ENCODE results near the gene SLC35B2. TPM values are rescaled to one million over a fixed set of nuclear protein-coding genes. Genes with fewer than 3 reads are reported as not detected.

Gene SLC35B2
- total and polyA plus RNA-seq, 2 experiments from 2014 or later, result 14.0 to 30.9 TPM

DNA sequence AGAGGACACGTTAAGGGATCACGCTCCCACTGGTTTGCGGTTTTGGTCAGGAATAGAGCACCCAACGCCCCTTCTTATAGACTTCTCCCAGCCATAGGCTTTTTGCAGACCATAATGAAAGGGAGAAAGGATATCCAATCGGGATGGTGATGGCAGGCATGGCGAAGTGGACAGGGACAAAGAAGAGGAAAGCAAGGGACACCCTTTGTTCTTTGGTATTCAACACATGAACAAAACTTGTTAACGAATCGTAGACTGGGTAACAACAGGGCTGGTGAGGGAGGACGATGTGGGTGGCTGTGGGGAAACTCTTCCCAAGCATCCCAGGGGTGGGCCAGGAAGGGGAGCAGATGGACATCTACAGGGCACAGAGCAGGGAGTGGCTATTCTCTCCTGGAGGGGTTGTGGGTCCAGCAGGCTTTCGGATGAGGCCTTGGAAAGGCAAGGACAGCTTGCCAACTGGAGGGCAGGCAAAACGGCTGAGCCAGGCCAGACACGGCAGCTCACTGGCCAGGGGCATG, 11.9 kb downstream of the SLC35B2 start:
- peak overlapping the region; percentile 90 for H2AFZ ChIP-seq

More for the DNA sequence above, 11.9 kb downstream of the SLC35B2 start:
- Mint-ChIP-seq H3K9me3 (peaks cover 13% of the 10 kb centered on the region), H3K4me1 (peaks cover 31% of the 10 kb centered on the region), H3K27me3 (ENCODE audit: insufficient read depth, low read depth, poor library complexity) (peaks cover 63% of the 10 kb centered on the region), H3K36me3 (ENCODE audit: low read depth) (peaks cover 35% of the 10 kb centered on the region), H3K27ac (peak overlapping the region; percentile 22), H3K4me3 (peak overlapping the region; percentile 100)
- ATAC-seq (no peak), DNase-seq (ENCODE audit: low spot score) (no peak)
- H3K9me2 ChIP-seq (ENCODE audit: insufficient read depth), result no peaks in the 10 kb centered on the region
- TF ChIP-seq JUNB (IDR thresholded peaks at IDR 0.05; ENCODE audit: unreplicated experiment) (no peak), ZNF331 (CRISPR knock-in tag; IDR thresholded peaks at IDR 0.05; ENCODE audit: low read depth) (no peak), POLR2AphosphoS5 (IDR thresholded peaks at IDR 0.05; ENCODE audit: low read depth) (no peak), CREB1 (CRISPR knock-in tag; IDR thresholded peaks at IDR 0.05; ENCODE audit: low read depth) (no peak), EZH2 (IDR thresholded peaks at IDR 0.05; ENCODE audit: low read depth, unreplicated experiment) (no peak), ZNF114 (CRISPR knock-in tag; IDR thresholded peaks at IDR 0.05) (no peak), EZH2phosphoT487 (IDR thresholded peaks at IDR 0.05; ENCODE audit: unreplicated experiment) (no peak), NANOG (IDR thresholded peaks at IDR 0.05; ENCODE audit: borderline replicate concordance) (no peak), STAT1 (IDR thresholded peaks at IDR 0.05; ENCODE audit: unreplicated experiment) (no peak)
- TF ChIP-seq, protein P1, sequence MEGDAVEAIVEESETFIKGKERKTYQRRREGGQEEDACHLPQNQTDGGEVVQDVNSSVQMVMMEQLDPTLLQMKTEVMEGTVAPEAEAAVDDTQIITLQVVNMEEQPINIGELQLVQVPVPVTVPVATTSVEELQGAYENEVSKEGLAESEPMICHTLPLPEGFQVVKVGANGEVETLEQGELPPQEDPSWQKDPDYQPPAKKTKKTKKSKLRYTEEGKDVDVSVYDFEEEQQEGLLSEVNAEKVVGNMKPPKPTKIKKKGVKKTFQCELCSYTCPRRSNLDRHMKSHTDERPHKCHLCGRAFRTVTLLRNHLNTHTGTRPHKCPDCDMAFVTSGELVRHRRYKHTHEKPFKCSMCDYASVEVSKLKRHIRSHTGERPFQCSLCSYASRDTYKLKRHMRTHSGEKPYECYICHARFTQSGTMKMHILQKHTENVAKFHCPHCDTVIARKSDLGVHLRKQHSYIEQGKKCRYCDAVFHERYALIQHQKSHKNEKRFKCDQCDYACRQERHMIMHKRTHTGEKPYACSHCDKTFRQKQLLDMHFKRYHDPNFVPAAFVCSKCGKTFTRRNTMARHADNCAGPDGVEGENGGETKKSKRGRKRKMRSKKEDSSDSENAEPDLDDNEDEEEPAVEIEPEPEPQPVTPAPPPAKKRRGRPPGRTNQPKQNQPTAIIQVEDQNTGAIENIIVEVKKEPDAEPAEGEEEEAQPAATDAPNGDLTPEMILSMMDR (conservative IDR thresholded peaks at IDR 0.05; ENCODE audit: low read depth in 2 of 2), result no peak
- TF ChIP-seq, protein P2, sequence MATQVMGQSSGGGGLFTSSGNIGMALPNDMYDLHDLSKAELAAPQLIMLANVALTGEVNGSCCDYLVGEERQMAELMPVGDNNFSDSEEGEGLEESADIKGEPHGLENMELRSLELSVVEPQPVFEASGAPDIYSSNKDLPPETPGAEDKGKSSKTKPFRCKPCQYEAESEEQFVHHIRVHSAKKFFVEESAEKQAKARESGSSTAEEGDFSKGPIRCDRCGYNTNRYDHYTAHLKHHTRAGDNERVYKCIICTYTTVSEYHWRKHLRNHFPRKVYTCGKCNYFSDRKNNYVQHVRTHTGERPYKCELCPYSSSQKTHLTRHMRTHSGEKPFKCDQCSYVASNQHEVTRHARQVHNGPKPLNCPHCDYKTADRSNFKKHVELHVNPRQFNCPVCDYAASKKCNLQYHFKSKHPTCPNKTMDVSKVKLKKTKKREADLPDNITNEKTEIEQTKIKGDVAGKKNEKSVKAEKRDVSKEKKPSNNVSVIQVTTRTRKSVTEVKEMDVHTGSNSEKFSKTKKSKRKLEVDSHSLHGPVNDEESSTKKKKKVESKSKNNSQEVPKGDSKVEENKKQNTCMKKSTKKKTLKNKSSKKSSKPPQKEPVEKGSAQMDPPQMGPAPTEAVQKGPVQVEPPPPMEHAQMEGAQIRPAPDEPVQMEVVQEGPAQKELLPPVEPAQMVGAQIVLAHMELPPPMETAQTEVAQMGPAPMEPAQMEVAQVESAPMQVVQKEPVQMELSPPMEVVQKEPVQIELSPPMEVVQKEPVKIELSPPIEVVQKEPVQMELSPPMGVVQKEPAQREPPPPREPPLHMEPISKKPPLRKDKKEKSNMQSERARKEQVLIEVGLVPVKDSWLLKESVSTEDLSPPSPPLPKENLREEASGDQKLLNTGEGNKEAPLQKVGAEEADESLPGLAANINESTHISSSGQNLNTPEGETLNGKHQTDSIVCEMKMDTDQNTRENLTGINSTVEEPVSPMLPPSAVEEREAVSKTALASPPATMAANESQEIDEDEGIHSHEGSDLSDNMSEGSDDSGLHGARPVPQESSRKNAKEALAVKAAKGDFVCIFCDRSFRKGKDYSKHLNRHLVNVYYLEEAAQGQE (IDR thresholded peaks at IDR 0.05; ENCODE audit: unreplicated experiment), result no peak
- TF ChIP-seq, protein P3, sequence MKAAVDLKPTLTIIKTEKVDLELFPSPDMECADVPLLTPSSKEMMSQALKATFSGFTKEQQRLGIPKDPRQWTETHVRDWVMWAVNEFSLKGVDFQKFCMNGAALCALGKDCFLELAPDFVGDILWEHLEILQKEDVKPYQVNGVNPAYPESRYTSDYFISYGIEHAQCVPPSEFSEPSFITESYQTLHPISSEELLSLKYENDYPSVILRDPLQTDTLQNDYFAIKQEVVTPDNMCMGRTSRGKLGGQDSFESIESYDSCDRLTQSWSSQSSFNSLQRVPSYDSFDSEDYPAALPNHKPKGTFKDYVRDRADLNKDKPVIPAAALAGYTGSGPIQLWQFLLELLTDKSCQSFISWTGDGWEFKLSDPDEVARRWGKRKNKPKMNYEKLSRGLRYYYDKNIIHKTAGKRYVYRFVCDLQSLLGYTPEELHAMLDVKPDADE (IDR thresholded peaks at IDR 0.05), result no peak
- TF ChIP-seq, protein P4, sequence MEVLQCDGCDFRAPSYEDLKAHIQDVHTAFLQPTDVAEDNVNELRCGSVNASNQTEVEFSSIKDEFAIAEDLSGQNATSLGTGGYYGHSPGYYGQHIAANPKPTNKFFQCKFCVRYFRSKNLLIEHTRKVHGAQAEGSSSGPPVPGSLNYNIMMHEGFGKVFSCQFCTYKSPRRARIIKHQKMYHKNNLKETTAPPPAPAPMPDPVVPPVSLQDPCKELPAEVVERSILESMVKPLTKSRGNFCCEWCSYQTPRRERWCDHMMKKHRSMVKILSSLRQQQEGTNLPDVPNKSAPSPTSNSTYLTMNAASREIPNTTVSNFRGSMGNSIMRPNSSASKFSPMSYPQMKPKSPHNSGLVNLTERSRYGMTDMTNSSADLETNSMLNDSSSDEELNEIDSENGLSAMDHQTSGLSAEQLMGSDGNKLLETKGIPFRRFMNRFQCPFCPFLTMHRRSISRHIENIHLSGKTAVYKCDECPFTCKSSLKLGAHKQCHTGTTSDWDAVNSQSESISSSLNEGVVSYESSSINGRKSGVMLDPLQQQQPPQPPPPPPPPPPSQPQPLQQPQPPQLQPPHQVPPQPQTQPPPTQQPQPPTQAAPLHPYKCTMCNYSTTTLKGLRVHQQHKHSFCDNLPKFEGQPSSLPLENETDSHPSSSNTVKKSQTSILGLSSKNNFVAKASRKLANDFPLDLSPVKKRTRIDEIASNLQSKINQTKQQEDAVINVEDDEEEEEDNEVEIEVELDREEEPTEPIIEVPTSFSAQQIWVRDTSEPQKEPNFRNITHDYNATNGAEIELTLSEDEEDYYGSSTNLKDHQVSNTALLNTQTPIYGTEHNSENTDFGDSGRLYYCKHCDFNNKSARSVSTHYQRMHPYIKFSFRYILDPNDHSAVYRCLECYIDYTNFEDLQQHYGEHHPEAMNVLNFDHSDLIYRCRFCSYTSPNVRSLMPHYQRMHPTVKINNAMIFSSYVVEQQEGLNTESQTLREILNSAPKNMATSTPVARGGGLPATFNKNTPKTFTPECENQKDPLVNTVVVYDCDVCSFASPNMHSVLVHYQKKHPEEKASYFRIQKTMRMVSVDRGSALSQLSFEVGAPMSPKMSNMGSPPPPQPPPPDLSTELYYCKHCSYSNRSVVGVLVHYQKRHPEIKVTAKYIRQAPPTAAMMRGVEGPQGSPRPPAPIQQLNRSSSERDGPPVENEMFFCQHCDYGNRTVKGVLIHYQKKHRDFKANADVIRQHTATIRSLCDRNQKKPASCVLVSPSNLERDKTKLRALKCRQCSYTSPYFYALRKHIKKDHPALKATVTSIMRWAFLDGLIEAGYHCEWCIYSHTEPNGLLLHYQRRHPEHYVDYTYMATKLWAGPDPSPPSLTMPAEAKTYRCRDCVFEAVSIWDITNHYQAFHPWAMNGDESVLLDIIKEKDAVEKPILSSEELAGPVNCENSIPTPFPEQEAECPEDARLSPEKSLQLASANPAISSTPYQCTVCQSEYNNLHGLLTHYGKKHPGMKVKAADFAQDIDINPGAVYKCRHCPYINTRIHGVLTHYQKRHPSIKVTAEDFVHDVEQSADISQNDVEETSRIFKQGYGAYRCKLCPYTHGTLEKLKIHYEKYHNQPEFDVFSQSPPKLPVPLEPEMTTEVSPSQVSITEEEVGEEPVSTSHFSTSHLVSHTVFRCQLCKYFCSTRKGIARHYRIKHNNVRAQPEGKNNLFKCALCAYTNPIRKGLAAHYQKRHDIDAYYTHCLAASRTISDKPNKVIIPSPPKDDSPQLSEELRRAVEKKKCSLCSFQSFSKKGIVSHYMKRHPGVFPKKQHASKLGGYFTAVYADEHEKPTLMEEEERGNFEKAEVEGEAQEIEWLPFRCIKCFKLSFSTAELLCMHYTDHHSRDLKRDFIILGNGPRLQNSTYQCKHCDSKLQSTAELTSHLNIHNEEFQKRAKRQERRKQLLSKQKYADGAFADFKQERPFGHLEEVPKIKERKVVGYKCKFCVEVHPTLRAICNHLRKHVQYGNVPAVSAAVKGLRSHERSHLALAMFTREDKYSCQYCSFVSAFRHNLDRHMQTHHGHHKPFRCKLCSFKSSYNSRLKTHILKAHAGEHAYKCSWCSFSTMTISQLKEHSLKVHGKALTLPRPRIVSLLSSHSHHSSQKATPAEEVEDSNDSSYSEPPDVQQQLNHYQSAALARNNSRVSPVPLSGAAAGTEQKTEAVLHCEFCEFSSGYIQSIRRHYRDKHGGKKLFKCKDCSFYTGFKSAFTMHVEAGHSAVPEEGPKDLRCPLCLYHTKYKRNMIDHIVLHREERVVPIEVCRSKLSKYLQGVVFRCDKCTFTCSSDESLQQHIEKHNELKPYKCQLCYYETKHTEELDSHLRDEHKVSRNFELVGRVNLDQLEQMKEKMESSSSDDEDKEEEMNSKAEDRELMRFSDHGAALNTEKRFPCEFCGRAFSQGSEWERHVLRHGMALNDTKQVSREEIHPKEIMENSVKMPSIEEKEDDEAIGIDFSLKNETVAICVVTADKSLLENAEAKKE (CRISPR knock-in tag; IDR thresholded peaks at IDR 0.05), result no peak
- peak overlapping the region; percentile 87 for H3K4me2 ChIP-seq
- H4K20me1 ChIP-seq (replicated peaks; ENCODE audit: insufficient read depth), result peaks cover 33% of the 10 kb centered on the region
- peaks cover 26% of the 10 kb centered on the region for H3K36me3 ChIP-seq (ENCODE audit: insufficient read depth)
- H3F3A ChIP-seq (replicated peaks; ENCODE audit: low read depth), result peaks cover 43% of the 10 kb centered on the region
- peaks cover 40% of the 10 kb centered on the region for H3K79me2 ChIP-seq (replicated peaks; ENCODE audit: insufficient read depth)
- H3K4me3 ChIP-seq, result peak overlapping the region; percentile 100
- peaks cover 25% of the 10 kb centered on the region for H3K4me1 ChIP-seq (ENCODE audit: insufficient read depth)
- peak overlapping the region; percentile 69; the same call in 1 of the 2 replicates for H3K27ac ChIP-seq (ENCODE audit: low read depth)
- no peaks in the 10 kb centered on the region for H3K27me3 ChIP-seq (ENCODE audit: insufficient read depth)

All from GM23338 (cell line).